Inflammatory macrophage treated with lipopolysaccharide for 4 hours (primary cell): Measurements from ENCODE around the gene MTA1.

Experiments
- DNase-seq: peaks from one replicate; pipeline ENCODE4 v3.0.0-alpha.2; 2020

MTA1 gene

GRCh38 chr14:105419195-105420091, at the start of gene MTA1:
Gene MTA1 (plus strand): TSS chr14:105419827. CDS start chr14:105420036, 209 bp downstream.
- peak; percentile 46 for DNase-seq

GRCh38 chr14:105374389-105374788, 45.2 kb upstream of the MTA1 start:
- no peak for DNase-seq

GRCh38 chr14:105375635-105376057, 44.0 kb upstream of the MTA1 start:
- DNase-seq, result peak; percentile 86

- DNase-seq, result no peak
Measured at GRCh38 chr14:105376521-105377440, 42.8 kb upstream of the MTA1 start.

GRCh38 chr14:105377555-105378182, 42.0 kb upstream of the MTA1 start:
- DNase-seq, result no peak

- DNase-seq, result no peak
Measured at GRCh38 chr14:105378199-105378598, 41.4 kb upstream of the MTA1 start.

GRCh38 chr14:105378873-105379685, 40.5 kb upstream of the MTA1 start:
- no peak for DNase-seq

- DNase-seq, result no peak
Measured at GRCh38 chr14:105379946-105380345, 39.7 kb upstream of the MTA1 start.

GRCh38 chr14:105380756-105381155, 38.9 kb upstream of the MTA1 start:
- DNase-seq, result no peak

GRCh38 chr14:105381446-105382342, 37.9 kb upstream of the MTA1 start:
- DNase-seq, result no peak

- no peak for DNase-seq
Measured at GRCh38 chr14:105382343-105383082, 37.1 kb upstream of the MTA1 start.

- no peak for DNase-seq
Measured at GRCh38 chr14:105383083-105383730, 36.4 kb upstream of the MTA1 start.

- DNase-seq, result no peak
Measured at GRCh38 chr14:105384041-105384557, 35.5 kb upstream of the MTA1 start.

GRCh38 chr14:105384605-105385321, 34.9 kb upstream of the MTA1 start:
- DNase-seq, result no peak

- no peak for DNase-seq
Measured at GRCh38 chr14:105385322-105385637, 34.3 kb upstream of the MTA1 start.

GRCh38 chr14:105385698-105386365, 33.8 kb upstream of the MTA1 start:
- DNase-seq, result no peak

GRCh38 chr14:105386581-105387529, 32.8 kb upstream of the MTA1 start:
- no peak for DNase-seq
